ENCODE measurements around the gene RASGRF2. TPM values are rescaled to one million over a fixed set of nuclear protein-coding genes. Genes with fewer than 3 reads are reported as not detected.

The RASGRF2 gene
- total and polyA plus RNA-seq, 2 of the 8 experiments (the other 6 are each of a cell fraction or from before 2014, with no cell fraction given) = 2.6 to 29.5 TPM

GRCh38 chr5:81167078-81167477 lies 206.9 kb downstream of the RASGRF2 start:
- Histone ChIP-seq H3K36me3 (ENCODE audit: control insufficient read depth in 2 of 4, insufficient read depth in 4 of 4, low read length in 3 of 4) (no peaks in the 10 kb centered on the region), H3K14ac (ENCODE audit: insufficient read length) (no peak overlapping the region), H3K9me3 (ENCODE audit: insufficient read depth in 2 of 2, low read depth in 1 of 2, low read length in 1 of 2) (no peaks in the 10 kb centered on the region), H3K4me1 (replicated peaks in 1 of 4; ENCODE audit: control insufficient read depth in 3 of 4, insufficient read depth in 4 of 4, low read length in 3 of 4) (no peaks in the 10 kb centered on the region), H4K20me1 (replicated peaks in 1 of 2; ENCODE audit: control insufficient read depth in 1 of 2, insufficient read depth in 2 of 2, low read length in 2 of 2) (no peaks in the 10 kb centered on the region), H2BK5ac (ENCODE audit: low read depth, low read length) (no peak overlapping the region; the same call in 1 of the 2 replicates), H4K8ac (ENCODE audit: extremely low read depth, insufficient read depth, low read length) (no peak overlapping the region), H3K4me2 (ENCODE audit: insufficient read depth in 1 of 2, low read depth in 2 of 2, low read length in 2 of 2) (no peak overlapping the region), H2BK120ac (replicated peaks; ENCODE audit: low read depth, low read length) (no peak overlapping the region), H3K23me2 (ENCODE audit: low read depth, low read length) (0 out of 2 replicates have a peak, but pooled peaks cover 3% of the 10 kb centered on the region), H3K79me2 (ENCODE audit: control insufficient read depth in 1 of 2, insufficient read depth in 2 of 2, low read length in 2 of 2) (no peaks in the 10 kb centered on the region), H3K27ac (ENCODE audit: low read depth, low read length) (no peak overlapping the region), H3K18ac (ENCODE audit: extremely low read depth, low read length) (no peak overlapping the region), H3K79me1 (ENCODE audit: low read depth, low read length) (no peaks in the 10 kb centered on the region), H3K9ac (replicated peaks in 1 of 4; ENCODE audit: extremely low read depth in 1 of 4, low read depth in 3 of 4, low read length in 3 of 4) (no peak overlapping the region), H2AFZ (ENCODE audit: low read length) (no peak overlapping the region), H2AK5ac (ENCODE audit: low read depth, low read length) (no peak overlapping the region), H4K91ac (replicated peaks; ENCODE audit: insufficient read length, low read length) (no peak overlapping the region), H3K4ac (replicated peaks; ENCODE audit: insufficient read length, low read depth, low read length) (no peak overlapping the region), H3K56ac (replicated peaks; ENCODE audit: insufficient read length, low read depth, low read length) (no peak overlapping the region), H2BK12ac (ENCODE audit: low read depth, low read length) (no peak overlapping the region), H3K27me3 (replicated peaks in 1 of 4; ENCODE audit: control insufficient read depth in 3 of 4, extremely low read depth in 1 of 4, insufficient read depth in 3 of 4, low read length in 3 of 4) (no peaks in the 10 kb centered on the region), H3K23ac (ENCODE audit: insufficient read length) (no peak overlapping the region), H4K5ac (ENCODE audit: insufficient read length, low read depth, low read length) (no peak overlapping the region), H2BK20ac (ENCODE audit: low read length) (no peak overlapping the region), H2BK15ac (ENCODE audit: low read length) (no peak overlapping the region), H3K4me3 (ENCODE audit: extremely low read depth in 1 of 4, insufficient read depth in 2 of 4, low read depth in 3 of 4, low read length in 4 of 4) (no peak overlapping the region)
- CTCF ChIA-PET (ENCODE audit: partially characterized antibody) = interaction anchor here (0.7 to 3.3 kb wide), 22 partner anchors 9 to 480 kb away, joined by 3 to 26 read pairs (median 4); no protein-coding TSS in a partner anchor
- no peak for DNase-seq (ENCODE audit: low read depth in 1 of 2, low spot score in 2 of 2)
- no peak for FAIRE-seq
- POLR2A ChIA-PET (ENCODE audit: partially characterized antibody) = no interaction called here
- WGBS, 2 experiments (ENCODE audit: extremely low coverage in 1 of 2, insufficient coverage in 1 of 2, insufficient read length in 1 of 2, insufficient replicate concordance in 2 of 2, low coverage in 1 of 2, low lambda C conversion rate in 2 of 2, missing lambda C conversion rate in 1 of 2) = 86% methylated on average over 4 of the region's 4 CpGs; no CpG with 5 or more reads in 1 of the 2 experiments
- TF ChIP-seq NANOG (IDR thresholded peaks at IDR 0.05; ENCODE audit: insufficient read depth, low read depth, low read length, poor library complexity, severe bottlenecking) (no peak), CEBPB (IDR thresholded peaks at IDR 0.05; ENCODE audit: low read depth, low read length) (no peak), JUND (IDR thresholded peaks at IDR 0.05; ENCODE audit: low read length) (no peak), CHD1 (IDR thresholded peaks at IDR 0.05; ENCODE audit: low read depth, low read length) (no peak), MAX (IDR thresholded peaks at IDR 0.05) (no peak), RNF2 (IDR thresholded peaks at IDR 0.05; ENCODE audit: borderline replicate concordance, low read depth, low read length, missing control alignments, poor library complexity, severe bottlenecking) (no peak), KDM1A (IDR thresholded peaks at IDR 0.05; ENCODE audit: borderline replicate concordance, low read length) (no peak), POLR2AphosphoS5 (IDR thresholded peaks at IDR 0.05; ENCODE audit: low read depth, low read length) (no peak), ATF3 (IDR thresholded peaks at IDR 0.05; ENCODE audit: insufficient read depth, low read depth, low read length) (no peak), HDAC6 (IDR thresholded peaks at IDR 0.05; ENCODE audit: low read depth, low read length) (no peak), SIN3A (conservative IDR thresholded peaks at IDR 0.05 in 1 of 2, IDR thresholded peaks at IDR 0.05 in 1 of 2; ENCODE audit: low read depth in 1 of 2, low read length in 2 of 2) (no peak), EZH2 (IDR thresholded peaks at IDR 0.05; ENCODE audit: low read depth, low read length, severe bottlenecking) (no peak), CBX5 (IDR thresholded peaks at IDR 0.05; ENCODE audit: low read depth, low read length) (no peak)

All from H1 (cell line).